ENCODE results near the gene DENND1A.

DNA sequence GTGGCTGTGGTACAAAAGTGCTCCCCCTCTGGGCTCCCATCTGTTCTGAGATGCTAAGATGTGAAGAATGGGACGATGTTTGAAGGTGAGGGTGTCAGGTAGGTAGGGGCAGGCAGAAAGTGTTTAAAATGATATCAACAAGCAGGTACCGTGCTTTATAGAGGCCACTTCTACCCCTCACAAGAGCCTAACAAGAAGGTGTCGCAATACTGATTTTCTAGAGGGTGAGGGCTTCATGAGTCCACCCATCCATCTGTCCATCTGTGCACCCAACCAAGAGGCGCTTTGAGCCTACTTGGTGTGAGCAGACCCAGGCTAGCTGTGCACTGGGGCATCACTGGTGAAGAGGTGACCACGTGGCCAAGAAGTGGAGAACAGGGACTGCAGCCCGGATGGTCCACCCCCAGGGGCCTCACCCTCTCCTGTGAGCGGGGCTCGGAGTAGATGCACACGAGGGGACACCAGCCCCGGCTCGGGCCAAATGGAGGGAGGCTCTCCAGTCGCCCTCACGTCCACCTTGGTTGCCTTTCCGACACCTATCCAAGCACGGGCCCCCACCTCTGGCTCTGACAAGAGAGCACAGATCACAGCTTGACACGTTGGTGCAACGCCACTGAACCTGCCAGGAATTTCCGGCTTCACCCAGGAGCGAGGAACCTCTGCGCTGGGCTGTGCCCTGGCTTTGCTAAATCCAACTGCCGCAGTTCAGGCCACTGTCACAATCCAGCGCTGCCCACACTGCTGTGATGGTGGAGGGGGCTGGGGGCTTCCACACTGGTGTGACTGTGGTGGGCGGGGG, 539.4 kb downstream of the DENND1A start:
- TF ChIP-seq, protein P1, sequence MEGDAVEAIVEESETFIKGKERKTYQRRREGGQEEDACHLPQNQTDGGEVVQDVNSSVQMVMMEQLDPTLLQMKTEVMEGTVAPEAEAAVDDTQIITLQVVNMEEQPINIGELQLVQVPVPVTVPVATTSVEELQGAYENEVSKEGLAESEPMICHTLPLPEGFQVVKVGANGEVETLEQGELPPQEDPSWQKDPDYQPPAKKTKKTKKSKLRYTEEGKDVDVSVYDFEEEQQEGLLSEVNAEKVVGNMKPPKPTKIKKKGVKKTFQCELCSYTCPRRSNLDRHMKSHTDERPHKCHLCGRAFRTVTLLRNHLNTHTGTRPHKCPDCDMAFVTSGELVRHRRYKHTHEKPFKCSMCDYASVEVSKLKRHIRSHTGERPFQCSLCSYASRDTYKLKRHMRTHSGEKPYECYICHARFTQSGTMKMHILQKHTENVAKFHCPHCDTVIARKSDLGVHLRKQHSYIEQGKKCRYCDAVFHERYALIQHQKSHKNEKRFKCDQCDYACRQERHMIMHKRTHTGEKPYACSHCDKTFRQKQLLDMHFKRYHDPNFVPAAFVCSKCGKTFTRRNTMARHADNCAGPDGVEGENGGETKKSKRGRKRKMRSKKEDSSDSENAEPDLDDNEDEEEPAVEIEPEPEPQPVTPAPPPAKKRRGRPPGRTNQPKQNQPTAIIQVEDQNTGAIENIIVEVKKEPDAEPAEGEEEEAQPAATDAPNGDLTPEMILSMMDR (conservative IDR thresholded peaks at IDR 0.05; ENCODE audit: low read depth in 2 of 2) = no peak
- TF ChIP-seq JUNB (IDR thresholded peaks at IDR 0.05; ENCODE audit: unreplicated experiment) (no peak), POLR2AphosphoS5 (IDR thresholded peaks at IDR 0.05; ENCODE audit: low read depth) (no peak), EZH2 (IDR thresholded peaks at IDR 0.05; ENCODE audit: low read depth, unreplicated experiment) (no peak), EZH2phosphoT487 (IDR thresholded peaks at IDR 0.05; ENCODE audit: unreplicated experiment) (no peak)
